HuH-7 (cell line): ENCODE data around the gene SLC16A8.
A peak's percentile ranks its signal among the peaks of the same experiment; 100 is the strongest.
"Not testable (repeated sequence)": the region's sequence is repeated elsewhere in the genome, so short reads cannot be mapped to it uniquely, and the experiment has no call there.

Source experiments
- DNase-seq: peaks from one replicate; pipeline ENCODE4 v3.0.0; 2011; ENCODE audit warnings: low spot score

Gene SLC16A8, protein sequence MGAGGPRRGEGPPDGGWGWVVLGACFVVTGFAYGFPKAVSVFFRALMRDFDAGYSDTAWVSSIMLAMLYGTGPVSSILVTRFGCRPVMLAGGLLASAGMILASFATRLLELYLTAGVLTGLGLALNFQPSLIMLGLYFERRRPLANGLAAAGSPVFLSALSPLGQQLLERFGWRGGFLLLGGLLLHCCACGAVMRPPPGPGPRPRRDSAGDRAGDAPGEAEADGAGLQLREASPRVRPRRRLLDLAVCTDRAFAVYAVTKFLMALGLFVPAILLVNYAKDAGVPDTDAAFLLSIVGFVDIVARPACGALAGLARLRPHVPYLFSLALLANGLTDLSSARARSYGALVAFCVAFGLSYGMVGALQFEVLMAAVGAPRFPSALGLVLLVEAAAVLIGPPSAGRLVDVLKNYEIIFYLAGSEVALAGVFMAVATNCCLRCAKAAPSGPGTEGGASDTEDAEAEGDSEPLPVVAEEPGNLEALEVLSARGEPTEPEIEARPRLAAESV

DNA sequence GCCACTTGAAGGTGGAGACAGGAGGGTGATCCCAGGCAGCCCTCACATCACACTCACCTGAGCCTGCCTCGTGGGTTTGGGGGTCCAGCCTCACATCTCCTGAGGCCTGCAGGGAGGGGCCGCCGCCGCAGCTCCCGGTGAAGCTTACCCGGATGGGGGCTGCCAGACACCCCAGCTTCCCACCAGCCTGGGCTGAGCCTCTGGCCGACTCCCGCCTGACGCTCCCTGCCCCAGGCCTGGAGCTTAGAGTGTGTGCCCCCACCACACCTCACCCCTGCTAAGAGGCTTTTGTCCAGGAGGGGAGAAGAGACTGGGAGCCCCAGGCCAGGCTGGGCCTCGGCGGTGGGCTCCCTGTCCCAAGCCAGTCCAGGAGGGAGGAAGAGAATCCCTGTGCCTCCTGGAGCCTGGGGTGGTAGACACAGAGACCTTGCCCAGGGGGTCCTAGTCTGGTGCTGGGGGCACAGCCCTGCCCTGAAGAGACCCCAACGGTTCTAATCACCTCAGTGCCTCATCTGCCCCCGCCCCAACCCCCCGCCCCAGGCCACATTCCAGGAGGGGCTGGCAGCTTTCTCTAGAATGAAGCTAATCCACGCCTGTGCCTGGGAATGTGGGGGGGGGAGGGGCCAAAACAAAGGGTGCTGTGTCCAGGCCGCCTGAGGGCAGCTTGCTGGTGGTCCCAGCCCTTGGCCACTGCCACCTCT lies at the start of gene SLC16A8:
TSS of gene SLC16A8 (minus strand) at position 254 of the 701 bp plus-strand sequence. CDS start 1,311 bp downstream, outside the sequence.
- no peak for DNase-seq

DNA sequence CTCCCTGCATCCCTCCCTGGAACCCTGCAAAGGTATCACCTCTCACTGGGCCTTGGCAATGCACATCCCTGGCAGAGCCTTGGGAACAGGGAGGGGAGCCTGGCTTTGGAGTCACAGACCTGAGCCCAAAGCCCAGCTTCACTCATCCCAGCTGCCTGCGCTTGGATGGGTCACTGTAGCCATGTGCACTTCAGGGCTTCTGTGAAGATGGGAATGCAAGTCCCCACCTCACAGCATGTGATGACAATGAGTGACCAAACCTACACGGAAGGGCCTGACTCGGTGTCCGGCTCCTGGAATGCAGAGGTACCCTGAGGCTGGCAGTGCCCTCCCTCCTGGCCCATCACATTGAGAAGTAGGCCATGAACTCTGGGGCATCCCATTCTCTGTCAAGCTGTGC lies 49.3 kb upstream of the SLC16A8 start:
- no peak for DNase-seq

DNA sequence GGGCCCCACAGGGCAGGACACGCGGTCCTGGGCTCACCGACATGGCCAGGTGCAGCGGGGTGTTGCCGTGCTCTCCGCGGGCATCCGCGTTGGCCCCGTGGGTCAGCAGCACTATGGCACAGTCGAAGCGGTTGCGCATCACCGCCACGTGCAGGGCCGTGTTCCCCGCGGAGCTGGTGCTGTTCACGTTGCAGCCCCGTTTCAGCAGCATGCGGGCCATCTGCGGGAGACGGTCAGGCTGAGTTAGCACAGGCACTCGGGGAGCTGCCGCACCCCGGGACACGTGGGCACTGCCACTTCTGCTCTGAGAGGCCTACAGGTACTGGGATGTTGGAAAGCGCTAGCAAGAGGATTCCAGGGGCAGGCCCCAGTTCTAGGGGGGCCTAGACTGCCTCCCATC lies 48.8 kb upstream of the SLC16A8 start:
- no peak for DNase-seq

DNA sequence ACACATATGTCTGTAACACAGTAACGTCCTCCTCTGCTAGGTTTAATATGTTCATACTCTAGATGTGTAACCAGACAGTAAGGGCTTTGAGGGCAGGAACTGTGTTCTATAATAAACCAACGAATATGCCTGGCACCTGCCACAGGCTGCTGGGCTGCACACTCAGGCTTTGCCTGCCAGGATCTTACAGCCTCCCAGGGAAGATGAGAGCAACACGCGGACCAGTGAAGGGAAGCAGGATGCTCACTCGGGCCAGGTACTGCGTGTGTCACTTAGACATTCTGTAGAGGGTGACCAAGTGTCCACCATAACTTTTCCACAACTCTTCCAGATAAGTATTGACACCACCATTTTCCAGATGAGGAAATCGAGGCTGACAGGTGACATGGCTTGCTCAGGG lies 48.2 kb upstream of the SLC16A8 start:
- DNase-seq, result no peak

DNA sequence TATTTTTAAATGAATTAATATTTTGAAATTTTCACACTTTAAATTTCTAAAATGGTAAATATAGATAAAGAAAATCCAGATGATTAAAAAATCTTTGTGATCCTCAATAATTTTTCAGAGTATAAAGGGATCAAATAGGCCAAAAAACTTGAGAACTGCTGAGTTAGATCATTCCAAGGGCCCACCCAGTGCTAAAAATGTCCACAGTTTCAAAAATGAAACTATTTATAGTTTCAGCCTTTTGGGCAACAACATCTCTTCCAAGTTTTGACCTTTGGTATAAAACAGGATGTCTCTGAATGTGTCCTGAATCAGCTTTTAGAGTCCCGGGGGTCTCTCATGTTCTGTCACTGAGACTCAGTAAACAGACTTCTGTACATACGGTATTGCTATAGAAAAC lies 47.4 kb upstream of the SLC16A8 start:
- no peak for DNase-seq

DNA sequence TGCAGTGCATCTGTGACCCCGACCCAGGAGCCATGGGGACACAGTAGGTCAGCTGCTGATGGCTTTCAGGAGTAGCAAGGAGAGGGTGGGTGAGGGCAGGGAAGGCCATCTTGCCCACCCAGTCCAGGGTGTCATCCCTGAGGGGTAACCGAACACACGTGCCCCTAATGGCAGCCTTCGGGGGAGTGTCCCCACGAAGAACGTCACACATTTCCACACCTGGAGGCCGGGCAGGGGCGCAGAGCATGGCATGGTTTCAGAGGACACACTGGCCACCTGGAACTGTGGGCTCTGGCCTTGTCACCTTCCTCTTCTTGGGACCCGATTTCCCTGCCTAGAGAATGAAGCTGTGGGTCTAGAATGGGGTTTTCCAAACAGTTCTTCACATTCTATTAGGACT lies 45.9 kb upstream of the SLC16A8 start:
- DNase-seq, result no peak

DNA sequence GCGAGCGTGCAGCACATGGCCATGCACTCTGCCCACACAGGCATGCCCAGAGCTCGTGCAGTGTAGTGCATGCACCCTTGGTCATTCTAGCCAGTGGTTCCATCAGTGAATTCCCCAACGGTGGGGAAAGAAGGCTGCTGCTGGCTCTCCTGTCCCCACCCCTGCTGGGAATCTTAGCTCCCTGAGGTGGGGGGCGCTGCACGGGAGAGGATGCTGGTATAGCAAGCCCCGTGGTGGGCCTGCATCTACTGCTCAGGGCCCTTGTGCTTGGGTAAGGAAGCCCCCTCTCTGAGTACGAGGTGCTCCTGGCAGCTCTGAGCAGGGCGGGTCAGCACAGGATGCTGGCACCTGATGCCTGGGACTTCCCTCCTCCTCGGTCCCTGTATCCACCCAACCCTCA lies 45.0 kb upstream of the SLC16A8 start:
- no peak for DNase-seq

DNA sequence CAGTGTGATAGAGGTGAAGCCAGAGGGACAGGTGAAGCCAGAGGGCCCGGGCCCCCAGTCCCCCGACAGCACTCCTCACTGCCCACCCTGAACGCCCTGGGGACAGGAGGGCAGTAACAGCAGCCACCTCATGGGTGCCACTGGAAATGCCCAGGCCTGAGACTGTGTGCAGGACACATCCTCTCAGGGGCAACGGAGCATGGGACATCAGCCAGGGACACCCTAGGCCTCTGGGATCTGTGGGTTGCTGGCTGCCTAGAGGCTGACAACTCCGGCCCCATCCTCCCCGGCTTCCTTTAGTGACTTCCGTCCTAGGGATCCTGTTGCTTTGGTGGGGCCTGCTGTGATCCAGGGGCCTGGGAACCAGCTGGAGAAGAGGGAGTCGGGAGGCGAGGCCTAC lies 43.9 kb upstream of the SLC16A8 start:
- DNase-seq, result no peak

DNA sequence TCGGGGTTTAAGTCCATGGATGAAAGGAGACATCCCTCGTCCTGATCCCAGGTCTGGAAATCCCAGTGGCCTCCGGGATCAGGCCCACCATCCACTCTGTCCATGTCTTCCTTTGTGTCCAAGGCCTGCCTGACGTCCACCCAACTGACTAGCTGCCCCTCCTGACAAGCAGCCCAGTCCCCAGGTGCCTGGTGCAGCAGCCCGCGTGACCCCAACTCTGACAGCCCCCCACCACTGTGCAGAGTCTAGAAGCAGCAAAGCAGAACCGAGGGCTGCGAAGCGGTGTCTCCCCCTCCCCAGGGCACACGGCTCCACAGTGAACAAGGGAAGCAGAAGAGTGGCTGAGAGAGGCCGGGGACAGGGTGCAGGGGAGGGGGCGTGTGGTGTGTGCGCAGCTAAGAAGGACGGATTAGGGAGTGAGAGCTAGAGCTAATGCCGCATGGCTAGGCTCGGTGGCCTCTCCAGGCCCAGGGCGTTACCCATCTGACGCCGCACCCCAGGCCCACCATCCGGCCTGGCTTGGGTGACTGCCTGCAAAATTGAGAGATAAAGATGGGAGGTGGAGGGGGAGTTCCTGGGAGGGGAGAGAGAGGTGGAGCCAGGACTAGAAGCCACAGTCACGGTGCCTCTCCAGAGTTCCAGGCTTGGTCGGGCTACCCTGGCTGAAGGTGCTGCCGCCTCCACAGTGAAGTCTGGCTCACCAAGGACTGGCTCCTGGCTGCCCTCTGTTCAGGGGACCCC lies 43.1 kb upstream of the SLC16A8 start:
- no peak for DNase-seq

DNA sequence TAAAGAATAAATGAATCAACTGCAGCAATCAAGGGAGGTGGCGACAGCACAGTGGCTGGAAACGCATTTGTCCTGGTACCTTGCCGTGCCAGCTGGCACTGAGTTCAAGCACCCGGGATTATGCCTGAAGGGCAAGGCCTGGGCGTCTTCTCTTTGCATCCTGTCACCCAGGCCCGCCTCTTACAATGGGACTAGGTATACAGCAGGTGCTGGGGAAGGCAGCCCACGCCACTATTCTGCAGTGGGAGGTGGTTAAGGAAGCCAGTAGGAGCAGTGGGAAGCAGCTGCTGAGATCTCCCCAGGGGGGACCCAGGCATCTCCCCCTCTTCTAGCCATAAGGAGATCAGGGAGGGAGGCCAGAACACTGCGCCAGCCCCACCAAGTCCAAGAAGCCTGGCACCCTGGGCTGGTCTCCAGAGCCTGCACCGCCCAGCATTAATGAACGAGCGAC lies 41.8 kb upstream of the SLC16A8 start:
- no peak for DNase-seq

DNA sequence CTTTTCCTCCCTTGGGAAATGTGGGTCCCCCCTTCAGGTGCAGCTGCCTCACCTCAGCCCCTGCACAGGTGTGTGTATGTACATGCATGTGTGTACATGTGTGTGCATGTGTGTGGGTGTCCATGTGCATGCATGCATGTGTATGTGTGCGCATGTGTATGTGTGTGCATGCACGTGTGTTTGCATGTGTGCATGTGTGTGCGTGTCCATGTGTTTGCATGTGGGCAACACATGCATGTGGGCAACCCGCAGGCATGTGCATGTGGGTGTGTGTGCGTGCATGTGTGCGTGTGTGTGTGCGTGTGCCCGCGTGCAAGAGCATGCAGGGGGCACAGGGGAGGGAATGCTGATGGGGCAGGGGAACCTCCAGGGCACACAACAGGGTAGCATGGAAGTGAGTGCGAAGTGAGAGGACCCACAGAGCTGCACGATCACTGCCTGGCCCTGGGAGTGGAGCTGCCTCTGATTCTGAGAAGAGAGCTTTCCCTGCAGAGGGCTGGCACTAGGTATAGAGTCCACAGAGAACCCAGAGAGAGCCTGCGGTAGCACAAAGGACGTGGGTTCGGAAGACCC lies 41.1 kb upstream of the SLC16A8 start:
- no peak for DNase-seq

DNA sequence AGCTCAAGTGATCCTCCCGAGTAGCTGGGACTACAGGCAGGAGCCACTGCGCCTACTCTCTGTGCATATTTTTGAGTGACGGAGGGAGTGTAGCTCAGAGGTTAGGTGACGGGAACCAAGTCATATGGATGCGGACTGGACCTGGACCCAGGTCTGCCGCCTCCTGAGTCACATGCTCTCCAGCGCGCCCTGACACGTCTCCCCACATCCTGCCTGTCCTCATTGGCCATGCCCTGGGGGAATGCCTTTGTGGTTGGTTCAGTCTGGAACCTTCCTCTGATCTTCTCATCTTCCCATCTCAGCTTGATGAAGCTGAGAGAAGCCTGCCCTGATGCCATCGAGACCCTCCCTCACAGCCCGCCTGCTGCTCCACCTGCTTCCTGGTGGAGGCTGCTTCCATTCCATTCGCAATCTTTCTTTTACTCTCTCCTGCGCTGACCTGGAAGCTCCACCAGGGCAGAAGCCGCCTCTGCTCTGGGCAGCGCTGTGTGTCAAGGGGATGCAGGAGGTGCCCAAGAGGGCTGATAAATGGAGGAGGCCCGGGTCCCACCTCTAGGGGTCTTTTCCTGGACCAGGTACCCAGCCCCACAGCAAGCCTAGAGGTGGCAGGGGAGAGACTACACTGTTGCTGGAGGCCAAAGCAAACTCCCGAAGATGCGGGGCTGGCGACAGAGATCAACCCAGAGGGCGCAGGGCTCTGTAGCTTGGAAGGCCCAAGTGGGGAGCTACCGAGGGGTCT lies 40.4 kb upstream of the SLC16A8 start:
- no peak for DNase-seq

DNA sequence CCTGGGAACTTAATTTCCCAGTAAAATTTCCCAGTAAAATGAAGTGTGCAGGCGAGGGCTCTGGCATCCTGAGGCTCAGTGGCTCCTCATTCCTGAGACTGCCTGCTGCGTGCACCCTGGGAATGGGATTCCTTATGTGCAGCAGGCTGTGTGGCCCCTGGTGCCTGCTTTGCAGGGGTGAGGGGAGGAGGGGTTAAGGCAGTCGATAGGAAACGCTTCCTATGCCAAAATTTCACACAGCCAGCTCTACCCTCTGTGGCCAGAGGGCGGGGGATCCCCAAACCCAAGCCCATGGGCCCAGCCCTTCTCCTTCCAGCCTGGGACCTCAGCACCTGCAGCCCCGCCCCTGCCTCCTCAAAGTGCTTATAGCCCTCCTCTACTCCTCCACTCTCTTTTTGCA lies 38.6 kb upstream of the SLC16A8 start:
- no peak for DNase-seq

DNA sequence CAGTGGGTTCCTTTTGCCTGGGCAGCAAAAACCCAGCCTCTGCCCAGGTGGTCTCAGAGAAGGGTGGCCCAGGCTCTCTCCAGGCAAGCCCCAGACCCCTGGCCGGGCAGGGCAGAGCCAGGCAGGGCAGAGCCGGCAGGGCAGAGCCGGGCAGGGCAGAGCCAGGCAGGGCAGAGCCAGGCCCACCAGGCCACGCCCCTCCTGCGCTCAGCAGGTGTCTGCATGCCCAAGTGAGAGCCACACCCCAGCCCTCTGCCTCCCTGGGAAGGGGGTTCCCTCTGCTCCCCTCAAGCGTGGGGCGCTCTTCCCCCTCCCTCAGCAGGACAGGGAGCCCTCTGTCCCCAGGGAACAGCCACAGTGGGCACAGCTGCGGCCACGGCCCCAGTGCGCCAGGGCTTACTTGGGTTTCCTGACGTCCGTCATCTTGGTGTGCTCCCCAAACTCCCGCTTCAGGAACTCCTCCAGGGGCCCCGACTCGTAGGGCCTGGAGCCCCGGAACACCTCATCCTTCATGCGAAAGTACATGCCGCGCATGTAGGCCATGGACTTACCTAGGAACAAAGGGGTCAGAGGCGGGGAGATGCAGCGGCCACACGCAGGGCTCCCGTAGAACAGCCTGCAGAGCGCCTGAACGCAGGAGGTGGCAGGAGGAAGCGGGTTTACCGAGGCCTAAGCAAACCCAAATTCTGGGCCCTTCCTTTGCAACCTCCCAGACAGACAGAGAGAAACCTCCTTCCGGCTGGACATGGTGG lies 36.6 kb upstream of the SLC16A8 start:
- DNase-seq, result no peak

DNA sequence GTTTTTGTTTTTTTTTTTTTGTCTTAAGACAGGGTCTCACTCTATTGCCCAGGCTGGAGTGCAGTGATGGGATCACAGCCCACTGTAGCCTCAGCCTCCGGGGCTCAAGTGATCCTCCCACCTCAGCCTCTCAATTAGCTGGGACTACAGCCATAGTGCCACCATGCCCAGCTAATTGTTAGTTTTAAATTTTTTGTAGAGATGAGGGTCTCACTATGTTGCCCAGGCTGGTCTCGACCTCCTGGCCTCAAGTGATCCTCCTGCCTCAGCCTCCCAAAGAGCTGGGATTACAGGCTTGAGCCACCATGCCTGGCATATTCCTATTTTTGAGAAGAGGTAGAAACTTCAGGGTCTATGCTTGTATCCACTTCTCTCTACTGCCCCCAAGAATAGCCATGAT lies 34.8 kb upstream of the SLC16A8 start:
- DNase-seq, result not testable (repeated sequence)

DNA sequence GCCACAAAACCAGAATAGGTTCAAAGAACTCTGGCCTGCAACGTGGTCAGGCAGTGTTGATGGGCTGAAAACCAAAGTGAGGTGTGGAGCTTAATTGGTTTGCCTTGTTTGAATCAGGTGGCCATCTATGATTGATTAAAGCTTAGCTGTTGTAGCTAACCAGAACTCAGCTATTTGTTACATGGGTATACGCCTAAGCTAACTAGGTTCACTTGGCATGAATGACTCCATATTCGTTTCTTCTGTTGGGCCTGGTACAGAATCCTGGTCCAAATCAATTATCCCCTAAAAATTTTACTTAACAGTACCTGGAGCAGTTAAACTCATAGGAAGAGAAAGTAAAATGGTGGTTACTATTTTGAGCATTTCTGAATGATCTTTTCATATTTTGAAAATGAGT lies 34.2 kb upstream of the SLC16A8 start:
- DNase-seq, result no peak

DNA sequence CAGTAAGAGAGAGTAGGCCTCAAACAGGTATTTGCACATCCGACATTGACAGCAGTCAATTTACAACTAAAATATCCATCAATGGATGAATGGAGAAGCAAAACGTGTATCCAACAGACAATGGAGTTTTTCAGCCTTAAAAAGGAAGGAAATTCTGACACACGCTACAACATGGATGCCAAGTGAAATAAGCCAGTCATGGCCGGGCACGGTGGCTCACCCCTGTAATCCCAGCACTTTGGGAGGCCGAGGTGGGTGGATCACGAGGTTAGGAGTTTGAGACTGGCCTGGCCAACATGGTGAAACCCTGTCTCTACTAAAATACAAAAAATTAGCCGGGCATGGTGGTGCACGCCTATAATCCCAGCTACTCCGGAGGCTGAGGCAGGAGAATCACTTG lies 33.6 kb upstream of the SLC16A8 start:
- not testable (repeated sequence) for DNase-seq

DNA sequence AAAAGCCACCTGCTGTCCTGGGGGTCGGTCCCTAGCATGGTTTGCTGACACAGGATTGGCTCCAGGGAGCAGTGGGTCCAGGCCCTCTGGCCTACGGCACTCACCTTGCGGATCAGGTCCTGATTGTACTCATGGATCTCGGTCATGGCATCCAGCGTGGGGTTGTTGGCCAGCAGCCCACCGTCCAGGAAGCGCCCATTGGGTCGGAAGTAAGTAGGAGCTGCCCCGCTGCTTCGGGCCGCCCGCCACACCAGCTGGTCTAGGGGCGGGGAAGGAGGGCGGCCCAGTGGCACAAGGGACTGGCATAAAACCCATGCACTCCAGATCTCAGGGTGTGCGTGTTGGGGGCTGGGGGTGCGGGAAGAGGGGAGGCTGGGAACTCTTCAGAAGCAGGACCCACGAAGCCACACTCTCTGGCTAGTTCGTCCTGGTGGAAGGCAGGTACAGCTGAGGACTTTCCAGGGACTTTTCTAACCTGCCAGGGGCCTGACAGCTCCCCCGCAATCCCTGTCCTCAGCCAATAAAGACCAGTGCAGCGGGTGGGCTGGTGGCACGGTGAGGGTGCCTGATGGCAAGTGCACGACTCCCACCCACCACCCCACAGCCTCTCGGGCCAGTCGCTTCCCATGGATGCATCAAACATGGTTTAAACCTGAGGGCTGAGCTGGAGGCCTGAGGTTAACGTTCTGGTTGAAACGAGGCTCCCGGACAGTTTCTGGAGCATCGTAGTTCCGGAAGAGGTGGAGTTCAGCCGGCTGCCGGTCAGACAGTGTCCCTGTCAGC lies 31.6 kb upstream of the SLC16A8 start:
- no peak for DNase-seq

DNA sequence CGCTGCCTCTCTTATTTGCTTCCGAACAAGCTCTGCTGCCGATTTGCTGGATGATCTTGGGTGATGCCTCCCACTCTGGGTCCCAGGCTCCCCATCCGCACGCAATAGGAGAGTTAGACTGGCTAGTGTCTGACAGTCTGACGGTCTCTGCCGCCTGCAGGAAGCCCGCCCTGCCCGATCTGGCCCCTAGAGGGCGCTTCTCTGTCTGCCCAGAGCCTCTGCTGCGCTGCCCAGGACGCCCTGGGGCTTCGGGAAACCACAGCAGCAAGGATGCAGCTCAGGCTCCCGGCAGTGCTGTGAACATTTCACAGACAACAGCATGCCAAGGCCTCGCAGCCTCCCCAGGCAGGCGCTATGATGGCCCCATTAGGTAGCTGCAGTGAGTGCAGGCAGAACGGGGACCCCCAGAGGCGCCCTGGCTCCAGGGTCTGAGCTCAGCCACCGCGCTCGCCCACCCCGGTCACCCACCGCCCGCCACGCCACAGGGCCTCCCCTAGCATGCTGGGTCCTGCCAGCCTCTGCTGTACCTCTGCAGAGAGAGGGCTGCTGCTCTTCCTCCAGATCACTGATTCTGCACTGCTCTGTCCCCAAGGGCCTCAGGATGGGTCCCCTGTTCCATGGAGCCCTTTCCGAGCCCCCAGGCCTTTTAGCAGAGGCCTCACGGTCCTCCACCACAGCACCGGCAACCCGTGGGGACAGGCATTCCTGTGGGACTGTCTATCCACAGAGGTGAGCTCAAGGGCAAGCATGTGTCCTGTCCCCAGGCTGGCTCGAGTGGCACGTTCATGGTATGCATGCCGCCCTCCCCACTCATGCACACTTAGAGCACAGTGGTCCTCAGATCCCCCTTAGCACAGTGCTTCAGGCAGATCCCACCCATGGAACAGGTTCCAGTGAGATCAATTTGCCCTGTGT lies 30.8 kb upstream of the SLC16A8 start:
- peak; percentile 98 for DNase-seq
